ENCODE data around the gene C3orf80. TPM values are rescaled to one million over a fixed set of nuclear protein-coding genes. Genes with fewer than 3 reads are reported as not detected.
A peak's percentile ranks its signal among the peaks of the same experiment; 100 is the strongest.

Gene C3orf80
- total RNA-seq, 1 donor from 2014 or later, result 1.3 TPM

GRCh38 chr3:160253298-160253697 is 28.1 kb downstream of the C3orf80 start:
- DNase-seq (no peak), ATAC-seq (no peak)
- no peaks in the 10 kb centered on the region for H3K4me1 ChIP-seq
- H3K4me3 ChIP-seq, result no peak overlapping the region
- no peak overlapping the region for H3K27ac ChIP-seq
- H3K36me3 ChIP-seq, result no peaks in the 10 kb centered on the region
- no peak for TF ChIP-seq CTCF (IDR thresholded peaks at IDR 0.05)
- H3K27me3 ChIP-seq, result no peaks in the 10 kb centered on the region
- intact Hi-C loops (cut with DNase I), result no loop called here
- no peaks in the 10 kb centered on the region for H3K9me3 ChIP-seq

- no peak overlapping the region for H3K27ac ChIP-seq
- no peaks in the 10 kb centered on the region for H3K9me3 ChIP-seq
- no peaks in the 10 kb centered on the region for H3K27me3 ChIP-seq
- no peaks in the 10 kb centered on the region for H3K36me3 ChIP-seq
- intact Hi-C loops (cut with DNase I), result no loop called here
- no peak overlapping the region for H3K4me3 ChIP-seq
- no peak for DNase-seq
- H3K4me1 ChIP-seq, result no peaks in the 10 kb centered on the region
- no peak for ATAC-seq
- TF ChIP-seq CTCF (IDR thresholded peaks at IDR 0.05), result no peak
These were observed 32.4 kb downstream of the C3orf80 start for GRCh38 chr3:160257606-160258005.

GRCh38 chr3:160259589-160259988 is 34.4 kb downstream of the C3orf80 start:
- intact Hi-C loops (cut with DNase I), result no loop called here
- no peaks in the 10 kb centered on the region for H3K4me1 ChIP-seq
- no peak for TF ChIP-seq CTCF (IDR thresholded peaks at IDR 0.05)
- no peak overlapping the region for H3K4me3 ChIP-seq
- H3K27ac ChIP-seq, result no peak overlapping the region
- no peaks in the 10 kb centered on the region for H3K36me3 ChIP-seq
- ATAC-seq (no peak), DNase-seq (no peak)
- no peaks in the 10 kb centered on the region for H3K9me3 ChIP-seq
- H3K27me3 ChIP-seq, result no peaks in the 10 kb centered on the region

- Histone ChIP-seq H3K27ac (no peak overlapping the region), H3K4me1 (no peaks in the 10 kb centered on the region)
These were observed 35.5 kb downstream of the C3orf80 start for GRCh38 chr3:160260587-160261270.

GRCh38 chr3:160265088-160265487 is 39.9 kb downstream of the C3orf80 start:
- ATAC-seq (peak; percentile 64), DNase-seq (no peak)
- no peak overlapping the region for H3K27ac ChIP-seq
- no peak for TF ChIP-seq CTCF (IDR thresholded peaks at IDR 0.05)
- H3K9me3 ChIP-seq, result no peaks in the 10 kb centered on the region
- intact Hi-C loops (cut with DNase I), result no loop called here
- no peaks in the 10 kb centered on the region for H3K27me3 ChIP-seq
- H3K4me3 ChIP-seq, result no peak overlapping the region
- no peaks in the 10 kb centered on the region for H3K36me3 ChIP-seq
- H3K4me1 ChIP-seq, result no peaks in the 10 kb centered on the region

More at GRCh38 chr3:160260587-160261270, 35.5 kb downstream of the C3orf80 start:
- no peak for TF ChIP-seq CTCF (IDR thresholded peaks at IDR 0.05)
- Histone ChIP-seq H3K27me3 (no peaks in the 10 kb centered on the region), H3K9me3 (no peaks in the 10 kb centered on the region), H3K4me3 (peak overlapping the region; percentile 11), H3K36me3 (no peaks in the 10 kb centered on the region)
- DNase-seq (no peak), ATAC-seq (no peak)
- intact Hi-C loops (cut with DNase I), result no loop called here

Other genes with a start within 250 kb of the C3orf80 start
- 0.96 TPM for gene IL12A, start 236.6 kb upstream of the C3orf80 start, total RNA-seq
- gene IFT80, start 173.8 kb downstream of the C3orf80 start, total RNA-seq, result 37.1 TPM
- 46.8 TPM for gene SMC4, start 174.2 kb downstream of the C3orf80 start, total RNA-seq
- gene TRIM59, start 224.4 kb downstream of the C3orf80 start, total RNA-seq, result 4.5 TPM